HG02852 (cell line): ENCODE results near the gene ZNF816.
A peak's percentile ranks its signal among the peaks of the same experiment; 100 is the strongest.
"Not testable (repeated sequence)": the region's sequence is repeated elsewhere in the genome, so short reads cannot be mapped to it uniquely, and the experiment has no call there.

Experiments
- ATAC-seq: cut with Tn5 transposase; IDR thresholded peaks from one replicate; pipeline ENCODE4 v1.9.1; 2021; ENCODE audit warnings: mild to moderate bottlenecking, moderate library complexity; ENCODE audit not compliant: unreplicated experiment

ZNF816 gene

GRCh38 chr19:52961981-52962380 lies 700 bp downstream of the ZNF816 start:
- ATAC-seq: no peak

- no peak for ATAC-seq
Observed at GRCh38 chr19:52959613-52960295, 2.9 kb downstream of the ZNF816 start.

GRCh38 chr19:52957591-52957990 lies 5.1 kb downstream of the ZNF816 start:
- no peak for ATAC-seq

GRCh38 chr19:52956917-52957316 lies 5.8 kb downstream of the ZNF816 start:
- ATAC-seq: no peak

GRCh38 chr19:52949422-52949821 lies 13.3 kb downstream of the ZNF816 start:
- no peak for ATAC-seq

- ATAC-seq: no peak
Observed at GRCh38 chr19:52948025-52948770, 14.5 kb downstream of the ZNF816 start.

- no peak for ATAC-seq
Observed at GRCh38 chr19:52946322-52947310, 16.1 kb downstream of the ZNF816 start.

- ATAC-seq: no peak
Observed at GRCh38 chr19:52945652-52946321, 16.9 kb downstream of the ZNF816 start.

GRCh38 chr19:52944703-52945493 lies 17.8 kb downstream of the ZNF816 start:
- not testable (repeated sequence) for ATAC-seq

GRCh38 chr19:52943884-52944643 lies 18.6 kb downstream of the ZNF816 start:
- no peak for ATAC-seq

GRCh38 chr19:52943134-52943883 lies 19.4 kb downstream of the ZNF816 start:
- ATAC-seq: no peak

GRCh38 chr19:52942386-52943133 lies 20.1 kb downstream of the ZNF816 start:
- peak; percentile 92 for ATAC-seq

GRCh38 chr19:52941941-52942385 lies 20.7 kb downstream of the ZNF816 start:
- ATAC-seq: peak; percentile 6

GRCh38 chr19:52941523-52941922 lies 21.2 kb downstream of the ZNF816 start:
- not testable (repeated sequence) for ATAC-seq

- not testable (repeated sequence) for ATAC-seq
Observed at GRCh38 chr19:52940905-52941304, 21.8 kb downstream of the ZNF816 start.

- no peak for ATAC-seq
Observed at GRCh38 chr19:52938761-52939160, 23.9 kb downstream of the ZNF816 start.

- no peak for ATAC-seq
Observed at GRCh38 chr19:52936954-52937325, 25.7 kb downstream of the ZNF816 start.
